Measurements from ENCODE around the gene DNTTIP2.
"Not testable (repeated sequence)": the region's sequence is repeated elsewhere in the genome, so short reads cannot be mapped to it uniquely, and the experiment has no call there.

DNTTIP2 gene

DNA sequence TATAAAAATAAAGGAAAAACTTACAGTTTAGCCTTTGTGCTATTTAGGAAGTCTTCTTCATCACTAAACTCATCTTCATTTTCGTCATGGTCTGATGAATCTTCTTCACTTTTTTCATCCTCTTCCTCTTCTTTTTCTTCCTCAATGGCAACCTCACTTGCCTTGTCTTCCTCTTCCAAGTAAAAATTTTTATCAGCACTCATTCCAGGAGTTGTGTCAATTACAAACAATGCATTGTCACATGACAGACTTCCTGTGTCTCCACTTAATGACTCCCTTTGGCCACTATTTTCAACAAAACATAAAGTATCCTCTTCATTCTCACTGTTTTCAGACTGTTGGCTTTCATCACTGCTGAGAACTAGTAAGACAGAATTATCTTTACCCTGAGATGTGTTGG is 2.8 kb downstream of the DNTTIP2 start:
- DNase-seq (ENCODE audit: low read depth in 3 of 3, low spot score in 1 of 3), result no peak

- DNase-seq (ENCODE audit: low read depth in 3 of 3, low spot score in 1 of 3), result no peak
Measured at GRCh38 chr1:93874025-93874651, 4.9 kb downstream of the DNTTIP2 start.

DNA sequence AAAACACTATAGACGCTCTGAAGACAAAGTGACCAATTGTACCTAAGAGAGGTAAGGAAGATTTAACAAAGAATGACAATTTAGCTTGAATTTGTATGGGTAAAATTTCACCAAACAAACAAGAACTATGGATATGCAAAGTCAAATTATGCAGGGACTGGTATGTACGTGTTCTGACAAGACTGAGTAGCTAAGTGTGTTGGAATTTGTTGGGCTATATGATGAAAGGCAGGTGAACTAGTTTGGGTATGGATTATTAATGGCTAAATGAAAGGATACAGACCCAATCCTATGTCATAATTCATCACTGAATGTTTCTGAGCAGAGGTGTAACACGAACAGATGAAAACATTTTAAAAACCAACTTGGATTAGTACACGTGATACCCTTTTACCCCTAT is 7.6 kb downstream of the DNTTIP2 start:
- DNase-seq (ENCODE audit: low read depth in 3 of 3, low spot score in 1 of 3), result no peak

DNA sequence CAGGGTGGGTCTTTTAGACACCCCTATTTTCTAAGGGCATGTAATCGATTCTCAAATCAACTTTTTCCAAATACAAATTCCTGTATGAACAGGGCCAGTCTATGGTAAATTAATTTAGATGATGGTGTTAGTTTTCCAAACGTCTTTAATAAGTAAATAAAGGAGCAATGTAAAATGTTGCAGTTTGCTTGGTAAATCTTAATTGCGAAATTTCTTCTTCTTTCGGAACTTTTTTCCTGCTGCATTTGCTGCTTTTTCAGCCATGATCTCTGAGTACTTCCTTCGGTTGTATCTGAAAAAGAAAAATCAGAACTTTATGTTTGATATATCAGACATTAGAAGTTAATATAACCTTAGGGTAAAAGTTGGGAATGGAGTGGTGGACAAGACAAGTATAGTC is 9.4 kb downstream of the DNTTIP2 start:
- DNase-seq (ENCODE audit: low read depth in 3 of 3, low spot score in 1 of 3), result no peak

GRCh38 chr1:93868492-93868891 is 10.5 kb downstream of the DNTTIP2 start:
- DNase-seq (ENCODE audit: low read depth in 3 of 3, low spot score in 1 of 3), result not testable (repeated sequence)

- no peak for DNase-seq (ENCODE audit: low read depth in 3 of 3, low spot score in 1 of 3)
Measured at GRCh38 chr1:93865253-93865652, 13.8 kb downstream of the DNTTIP2 start.

- DNase-seq (ENCODE audit: low read depth in 3 of 3, low spot score in 1 of 3), result no peak
Measured at GRCh38 chr1:93864175-93864574, 14.8 kb downstream of the DNTTIP2 start.

DNA sequence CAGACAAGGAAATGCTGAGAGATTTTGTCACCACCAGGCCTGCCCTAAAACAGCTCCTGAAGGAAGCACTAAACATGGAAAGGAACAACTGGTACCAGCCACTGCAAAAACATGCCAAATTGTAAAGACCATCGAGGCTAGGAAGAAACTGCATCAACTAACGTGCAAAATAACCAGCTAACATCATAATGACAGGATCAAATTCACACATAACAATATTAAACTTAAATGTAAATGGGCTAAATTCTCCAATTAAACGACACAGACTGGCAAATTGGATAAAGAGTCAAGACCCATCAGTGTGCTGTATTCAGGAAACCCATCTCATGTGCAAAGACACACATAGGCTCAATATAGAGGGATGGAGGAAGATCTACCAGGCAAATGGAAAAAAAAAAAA is 21.4 kb downstream of the DNTTIP2 start:
- DNase-seq (ENCODE audit: low read depth in 3 of 3, low spot score in 1 of 3), result not testable (repeated sequence)

GRCh38 chr1:93855983-93856382 is 23.0 kb downstream of the DNTTIP2 start:
- not testable (repeated sequence) for DNase-seq (ENCODE audit: low read depth in 3 of 3, low spot score in 1 of 3)

DNA sequence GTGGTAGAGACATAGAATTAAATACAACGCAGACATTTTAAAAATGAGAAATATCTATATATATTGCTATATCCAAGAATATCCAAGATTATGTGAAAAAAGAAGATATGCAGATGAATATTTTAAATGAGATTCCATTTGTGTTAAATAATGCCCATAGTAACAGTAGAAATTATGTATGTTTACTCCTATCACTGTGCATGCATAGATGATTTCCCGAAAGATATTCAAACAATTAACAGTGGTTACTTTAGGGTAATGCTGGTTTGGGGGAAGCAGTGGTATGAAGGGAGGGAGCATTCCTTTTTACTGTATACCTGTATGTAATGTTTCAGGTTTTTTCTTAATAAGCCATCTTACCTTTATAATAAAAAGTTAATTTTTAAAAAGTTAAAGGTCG is 25.1 kb downstream of the DNTTIP2 start:
- DNase-seq (ENCODE audit: low read depth in 3 of 3, low spot score in 1 of 3), result no peak

DNA sequence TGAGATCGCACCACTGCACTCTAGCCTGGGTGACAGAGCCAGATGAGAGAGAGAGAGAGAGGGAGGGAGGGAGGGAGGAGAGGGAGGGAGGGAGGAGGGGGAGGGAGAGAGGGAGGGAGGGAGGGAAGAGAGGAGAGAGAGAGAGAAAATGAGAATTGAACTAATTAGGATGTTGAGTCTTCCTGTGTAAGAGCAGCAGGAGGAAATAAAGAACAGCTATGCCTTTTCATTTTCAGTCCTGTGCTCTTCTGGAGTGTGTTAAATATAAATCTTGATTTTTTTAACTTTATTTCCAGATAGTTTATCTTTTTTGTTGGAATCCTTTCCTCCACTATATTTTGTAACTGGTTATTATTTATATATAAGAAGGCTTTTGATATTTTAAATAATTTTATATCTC is 27.1 kb downstream of the DNTTIP2 start:
- DNase-seq (ENCODE audit: low read depth in 3 of 3, low spot score in 1 of 3), result no peak

DNA sequence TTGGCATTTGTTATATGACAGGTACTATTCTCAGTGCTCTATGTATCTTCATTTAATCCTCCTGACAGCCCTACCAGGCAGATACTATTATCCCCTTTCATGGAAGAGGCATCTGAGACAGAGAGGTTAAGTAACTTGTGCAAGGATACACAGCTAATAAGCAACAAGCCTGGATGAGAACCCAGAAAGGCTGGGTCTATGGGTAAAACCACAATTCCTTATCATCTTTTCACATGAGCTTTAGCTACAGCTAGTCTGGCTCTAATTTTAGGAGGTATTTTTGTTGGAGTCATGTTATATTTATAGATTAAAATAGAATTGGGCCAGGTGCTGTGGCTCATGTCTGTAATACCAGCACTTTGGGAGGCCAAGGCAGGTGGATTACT is 27.7 kb downstream of the DNTTIP2 start:
- DNase-seq (ENCODE audit: low read depth in 3 of 3, low spot score in 1 of 3), result no peak

DNA sequence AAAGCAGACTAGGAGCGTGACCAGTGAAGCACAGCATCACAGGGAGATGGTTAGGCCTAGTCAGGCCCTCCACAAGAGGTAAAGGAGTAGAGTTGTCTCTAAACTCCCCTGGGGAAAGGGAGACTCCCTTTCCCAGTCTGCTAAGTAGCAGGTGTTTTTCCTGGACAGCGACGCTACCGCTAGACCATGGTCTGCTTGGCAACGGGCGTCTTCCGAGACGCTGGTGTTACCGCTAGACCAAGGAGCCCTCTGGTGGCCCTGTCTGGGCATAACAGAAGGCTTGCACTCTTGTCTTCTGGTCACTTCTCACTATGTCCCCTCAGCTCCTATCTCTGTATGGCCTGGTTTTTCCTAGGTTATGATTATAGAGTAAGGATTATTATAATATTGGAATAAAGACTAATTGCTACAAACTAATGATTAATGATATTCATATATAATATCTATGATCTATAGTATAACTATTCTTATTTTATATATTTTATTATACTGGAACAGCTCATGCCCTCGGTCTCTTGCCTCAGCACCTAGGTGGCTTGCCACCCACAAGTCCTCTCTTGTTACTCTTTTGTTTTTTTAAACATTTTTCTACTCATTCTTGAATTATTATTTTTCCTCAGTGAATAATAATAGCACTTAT is 28.2 kb downstream of the DNTTIP2 start:
- DNase-seq (ENCODE audit: low read depth in 3 of 3, low spot score in 1 of 3), result peak in 1 of 3 donors; percentile 30

GRCh38 chr1:93848350-93848883 is 30.6 kb downstream of the DNTTIP2 start:
- DNase-seq (ENCODE audit: low read depth in 3 of 3, low spot score in 1 of 3), result no peak

GRCh38 chr1:93847811-93848288 is 31.2 kb downstream of the DNTTIP2 start:
- peak in 2 of 3 donors; percentile 52 to 53 for DNase-seq (ENCODE audit: low read depth in 3 of 3, low spot score in 1 of 3)

DNA sequence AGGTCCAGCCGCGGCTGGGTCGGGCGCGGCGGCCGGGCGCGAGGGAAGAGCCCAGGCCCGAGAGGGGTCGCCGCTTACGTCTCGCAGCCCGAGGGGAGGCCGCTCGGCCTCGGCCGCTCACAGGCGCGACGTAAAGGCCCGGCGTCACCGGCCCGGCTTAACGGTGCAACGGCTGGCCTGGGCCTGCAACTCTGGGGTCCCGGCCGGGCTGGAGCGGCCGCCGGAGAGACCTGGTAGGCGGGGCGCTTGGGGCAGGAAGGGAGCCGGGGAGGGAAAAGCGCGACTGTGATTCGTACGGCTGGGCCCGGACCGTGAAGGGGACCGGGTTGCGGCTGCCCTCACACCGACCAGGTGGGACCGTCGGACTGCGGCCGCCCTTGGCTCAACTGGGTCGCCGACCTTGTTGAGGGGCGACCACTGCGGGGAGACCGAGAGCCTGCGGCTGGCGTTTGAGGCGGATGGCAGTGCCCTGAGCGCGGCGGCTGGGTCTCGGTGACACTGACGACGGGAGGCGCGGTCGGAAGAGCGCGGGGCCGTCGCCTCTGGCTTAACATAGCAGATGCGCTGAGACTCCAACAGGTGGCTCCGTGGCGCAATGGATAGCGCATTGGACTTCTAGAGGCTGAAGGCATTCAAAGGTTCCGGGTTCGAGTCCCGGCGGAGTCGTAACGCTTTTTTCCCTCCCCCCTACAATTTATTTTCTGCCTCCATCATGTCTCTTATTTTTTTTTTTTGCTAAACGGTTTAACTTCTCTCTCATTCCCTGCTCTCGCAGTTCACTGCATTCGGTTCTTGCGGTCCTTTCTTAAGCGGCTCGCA is 31.8 kb downstream of the DNTTIP2 start:
- peak; percentile 58 to 92 (median 82) for DNase-seq (ENCODE audit: low read depth in 3 of 3, low spot score in 1 of 3)

DNA sequence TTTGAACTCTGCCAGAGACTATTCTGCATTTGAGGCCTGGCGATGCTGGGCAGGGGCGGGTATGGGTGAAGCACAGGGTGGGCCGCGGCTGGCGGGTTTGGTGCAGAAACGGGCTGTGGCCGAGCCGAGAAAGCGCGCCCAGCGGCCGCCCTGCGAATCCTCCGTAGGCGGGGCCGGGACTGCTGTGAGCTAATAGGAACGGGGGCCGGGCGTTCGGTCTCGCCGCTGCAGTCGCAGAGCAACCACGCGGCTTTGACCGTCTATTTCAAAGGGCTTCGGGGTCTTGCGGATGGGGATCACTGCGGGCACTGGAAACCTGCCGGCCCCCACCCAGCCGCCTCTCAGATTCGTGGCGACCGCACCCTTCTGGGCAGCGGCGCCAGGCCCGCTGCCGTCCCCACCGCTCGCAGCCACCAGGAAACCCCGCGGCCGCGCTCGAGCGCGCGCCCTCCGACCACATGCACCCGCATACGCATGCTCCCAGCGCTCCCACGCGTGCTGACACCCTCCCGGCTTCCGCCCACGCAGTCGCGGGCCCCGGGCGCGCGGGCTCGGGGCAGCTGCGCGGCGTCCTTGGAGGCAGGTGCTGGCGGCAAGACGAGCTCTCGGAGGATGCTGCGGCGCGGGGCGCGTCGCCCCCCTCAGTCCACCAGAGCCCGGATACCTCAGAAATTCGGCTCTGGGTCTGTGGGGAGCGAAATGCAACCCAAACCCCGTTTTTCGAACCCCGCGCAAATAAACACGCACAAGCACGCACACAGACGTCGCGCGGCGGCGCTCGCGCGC is 32.6 kb downstream of the DNTTIP2 start:
- DNase-seq (ENCODE audit: low read depth in 3 of 3, low spot score in 1 of 3), result peak; percentile 64 to 77 (median 75)

DNA sequence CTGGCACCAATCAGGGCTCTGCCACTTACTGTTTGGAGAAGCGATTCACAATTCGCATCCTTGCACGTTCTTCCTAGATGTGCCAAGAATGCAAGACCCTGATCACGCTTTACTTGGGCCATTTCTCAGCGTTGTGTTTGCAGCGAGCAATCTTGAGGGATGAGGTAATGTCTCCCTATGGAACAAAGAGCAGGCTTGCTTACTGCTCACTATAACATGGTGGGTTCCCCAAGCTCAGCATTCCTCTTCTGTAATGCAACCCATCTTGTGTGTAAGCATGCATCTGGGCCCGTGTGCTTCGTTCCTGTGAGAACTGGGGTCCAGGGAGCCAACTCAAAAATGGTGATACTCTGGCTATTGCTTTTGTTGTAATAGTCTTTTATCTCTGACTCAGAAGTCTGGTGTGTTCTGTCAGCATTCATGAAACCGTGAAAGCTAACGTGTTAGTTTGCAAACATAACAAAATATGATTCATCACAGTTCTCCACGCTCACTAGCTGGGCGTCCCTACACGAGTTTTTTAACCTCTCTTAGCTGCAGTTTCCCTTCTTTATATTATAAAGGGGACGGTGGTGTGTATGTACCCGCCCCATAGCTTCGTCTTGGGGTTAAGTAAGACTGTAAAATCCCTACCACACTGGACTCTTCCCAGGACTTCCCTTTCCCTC is 33.3 kb downstream of the DNTTIP2 start:
- no peak for DNase-seq (ENCODE audit: low read depth in 3 of 3, low spot score in 1 of 3)

DNA sequence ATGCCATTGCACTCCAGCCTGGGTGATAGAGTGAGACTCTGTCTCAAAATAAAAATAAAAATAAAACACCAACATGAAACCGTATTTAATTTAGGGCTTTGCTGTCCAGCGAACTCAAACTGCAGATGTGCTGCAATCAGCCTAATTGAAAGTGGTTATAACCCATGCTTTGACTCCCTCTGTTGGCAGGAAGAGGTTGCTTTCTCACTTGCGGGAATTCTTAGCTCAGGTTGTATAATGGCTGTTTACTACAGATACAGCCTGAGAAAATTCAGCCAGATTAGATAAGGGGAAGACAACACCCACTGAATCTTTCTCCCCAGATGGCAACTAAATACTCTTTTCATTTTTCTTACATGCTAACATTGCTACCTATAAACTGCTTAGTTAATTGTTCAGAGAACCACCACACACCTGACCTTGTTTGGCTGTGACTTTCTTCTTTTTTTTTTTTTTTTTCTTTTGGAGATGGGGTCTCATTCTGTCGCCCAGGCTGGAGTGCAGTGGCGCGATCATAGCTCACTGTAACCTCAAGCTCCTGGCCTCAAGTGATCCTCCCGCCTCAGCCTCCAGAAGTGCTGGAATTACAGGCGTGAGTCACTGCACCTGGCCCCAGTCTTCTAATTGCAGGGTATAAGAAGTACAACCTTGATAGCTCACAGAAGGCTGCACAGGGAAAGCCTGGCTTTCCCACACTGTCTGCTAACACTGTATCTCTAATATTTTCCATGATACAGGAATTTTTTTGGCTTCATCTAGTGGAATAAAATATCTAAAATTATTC is 34.6 kb downstream of the DNTTIP2 start:
- DNase-seq (ENCODE audit: low read depth in 3 of 3, low spot score in 1 of 3), result no peak

Measured in stimulated activated CD4-positive, alpha-beta T cell treated with anti-CD3 and anti-CD28 coated beads, TNF-alpha, amount 100 ng/mL, for 1 hour (primary cell).